Forelimb muscle (tissue), 1 donor: ENCODE results near the gene RPL18A. TPM values are rescaled to one million over a fixed set of nuclear protein-coding genes. Genes with fewer than 3 reads are reported as not detected.

Experiments used
- DNase-seq: peaks from one replicate; pipeline ENCODE4 v3.0.0-alpha.2; 2013; ENCODE audit warnings: low read depth
- polyA plus RNA-seq: library from polyadenylated mRNA; unstranded; fragments of 120-200 nt; gene quantifications from one replicate; pipeline ENCODE4 v1.2.1, GENCODE V29; 2013; ENCODE audit not compliant: insufficient read length

The RPL18A gene
- polyA plus RNA-seq, 1 donor, result 2,721 TPM

DNA sequence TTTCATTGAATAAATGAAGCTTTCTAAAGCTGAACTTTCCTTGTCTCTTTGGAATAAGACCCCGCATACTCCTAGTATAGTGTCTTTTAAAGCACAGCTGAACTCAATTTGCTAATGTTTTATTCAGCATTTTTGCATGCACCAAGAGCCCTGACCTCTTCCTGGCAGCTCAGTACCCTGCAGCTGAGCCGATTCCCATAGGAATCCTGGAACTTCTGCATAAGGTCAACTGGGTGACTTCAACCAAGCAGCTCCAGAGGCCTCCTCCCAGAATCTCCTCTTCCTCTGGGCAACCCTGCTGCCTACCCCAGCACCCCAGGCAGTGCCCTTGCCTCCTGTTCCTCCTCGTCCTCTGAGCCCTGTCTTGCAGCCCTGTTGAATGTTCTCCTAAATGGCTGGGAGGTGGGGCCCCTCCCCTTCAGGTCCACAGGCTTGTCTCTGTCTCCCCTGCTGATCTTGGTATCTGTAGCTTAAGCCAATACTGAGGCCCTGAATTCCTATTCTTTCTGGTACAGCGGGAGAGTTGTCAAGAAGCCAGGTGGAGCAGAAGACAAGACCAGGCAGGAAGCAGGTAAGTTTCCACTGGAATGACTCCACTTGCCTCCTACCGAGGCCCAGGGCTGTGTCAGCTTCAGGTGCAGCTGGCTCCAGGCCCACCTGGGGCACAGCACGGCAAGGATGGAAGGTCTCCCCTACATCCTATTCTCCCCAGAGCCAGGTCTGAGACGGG lies 49.5 kb downstream of the RPL18A start:
- DNase-seq, result no peak

DNA sequence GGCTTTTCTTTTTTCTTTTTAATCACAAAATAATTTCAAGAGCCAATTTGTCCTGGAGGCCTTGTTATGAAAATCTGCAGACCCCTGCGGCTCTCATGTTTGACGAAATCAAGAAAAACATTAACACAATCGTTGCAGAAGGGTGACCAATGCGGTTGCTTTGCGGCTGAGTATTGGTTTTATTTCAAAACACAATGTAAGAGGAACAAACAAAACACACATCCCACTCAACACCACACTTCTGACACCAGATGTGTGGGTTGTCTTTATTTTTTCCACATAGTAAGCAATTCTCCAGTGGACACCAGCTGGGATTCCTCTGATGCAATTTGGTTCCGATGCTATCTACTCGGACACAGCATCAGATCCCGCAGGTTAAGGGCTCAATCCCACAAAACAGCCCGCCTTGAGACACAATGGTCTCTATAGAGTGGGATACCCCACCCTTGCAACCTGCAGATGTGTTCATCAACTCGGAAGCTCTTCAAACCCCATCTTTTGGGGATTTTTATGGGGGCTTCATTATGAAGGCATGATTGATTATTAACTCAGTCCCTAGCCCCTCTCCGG lies 51.2 kb downstream of the RPL18A start:
- no peak for DNase-seq

Other genes starting within 250 kb of the RPL18A start
- 0.10 TPM for gene UNC13A, start 171.6 kb upstream of the RPL18A start, polyA plus RNA-seq
- 28.4 TPM for gene MAP1S, start 140.4 kb upstream of the RPL18A start, polyA plus RNA-seq
- gene FCHO1, start 108.4 kb upstream of the RPL18A start, polyA plus RNA-seq, result 0.83 TPM
- gene B3GNT3, start 64.8 kb upstream of the RPL18A start, polyA plus RNA-seq, result not detected
- not detected for gene INSL3, start 38.4 kb upstream of the RPL18A start, polyA plus RNA-seq
- 1.9 TPM for gene JAK3, start 11.9 kb upstream of the RPL18A start, polyA plus RNA-seq
- not detected for gene SLC5A5, start 12.0 kb downstream of the RPL18A start, polyA plus RNA-seq
- gene CCDC124, start 73.1 kb downstream of the RPL18A start, polyA plus RNA-seq, result 54.8 TPM
- 0.97 TPM for gene KCNN1, start 107.2 kb downstream of the RPL18A start, polyA plus RNA-seq
- gene ARRDC2, start 148.3 kb downstream of the RPL18A start, polyA plus RNA-seq, result 4.8 TPM
- gene IL12RB1, start 227.0 kb downstream of the RPL18A start, polyA plus RNA-seq, result 0.35 TPM
- gene MAST3, start 237.9 kb downstream of the RPL18A start, polyA plus RNA-seq, result 11.4 TPM